Fibroblast of lung (primary cell): ENCODE measurements around the gene GNE.

Source experiments
- EZH2 ChIP-seq: IDR thresholded peaks from 2 replicates; pipeline ENCODE4 v1.5.1; 2012; ENCODE audit warnings: low read length, control low read depth, mild to moderate bottlenecking; ENCODE audit errors: missing control alignments
- TF ChIP-seq, protein P1 (sequence below), 2 donors: IDR thresholded peaks in 1 of 2; conservative IDR thresholded peaks in 1 of 2; 1 replicate in 1 of 2; 2 replicates in 1 of 2; pipeline ENCODE4 v1.5.1; 2011 to 2012; ENCODE audit warnings: low read length in 2 of 2, control low read depth in 1 of 2, inconsistent platforms in 1 of 2, low read depth in 1 of 2, mild to moderate bottlenecking in 1 of 2

DNA sequence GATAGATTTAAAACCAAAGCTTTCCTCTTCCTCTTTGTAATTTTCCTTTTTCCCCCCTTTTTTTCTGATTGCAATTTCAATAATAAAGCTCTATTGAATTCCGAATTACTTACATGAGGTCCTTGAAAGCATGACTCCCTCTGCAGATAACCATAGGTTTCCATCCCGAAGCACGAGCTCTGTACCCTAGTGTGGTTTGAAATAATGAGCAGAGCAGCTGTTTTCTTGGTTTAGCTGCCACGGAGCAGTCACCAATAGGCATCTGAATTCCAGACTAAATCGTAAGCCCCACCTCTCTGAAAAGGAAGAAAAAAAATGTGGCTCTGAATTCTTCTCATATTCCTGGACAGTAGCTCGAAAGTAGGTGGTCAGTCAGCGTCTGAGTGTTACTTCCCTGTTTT is 18.5 kb upstream of the GNE start:
- TF ChIP-seq, protein P1, sequence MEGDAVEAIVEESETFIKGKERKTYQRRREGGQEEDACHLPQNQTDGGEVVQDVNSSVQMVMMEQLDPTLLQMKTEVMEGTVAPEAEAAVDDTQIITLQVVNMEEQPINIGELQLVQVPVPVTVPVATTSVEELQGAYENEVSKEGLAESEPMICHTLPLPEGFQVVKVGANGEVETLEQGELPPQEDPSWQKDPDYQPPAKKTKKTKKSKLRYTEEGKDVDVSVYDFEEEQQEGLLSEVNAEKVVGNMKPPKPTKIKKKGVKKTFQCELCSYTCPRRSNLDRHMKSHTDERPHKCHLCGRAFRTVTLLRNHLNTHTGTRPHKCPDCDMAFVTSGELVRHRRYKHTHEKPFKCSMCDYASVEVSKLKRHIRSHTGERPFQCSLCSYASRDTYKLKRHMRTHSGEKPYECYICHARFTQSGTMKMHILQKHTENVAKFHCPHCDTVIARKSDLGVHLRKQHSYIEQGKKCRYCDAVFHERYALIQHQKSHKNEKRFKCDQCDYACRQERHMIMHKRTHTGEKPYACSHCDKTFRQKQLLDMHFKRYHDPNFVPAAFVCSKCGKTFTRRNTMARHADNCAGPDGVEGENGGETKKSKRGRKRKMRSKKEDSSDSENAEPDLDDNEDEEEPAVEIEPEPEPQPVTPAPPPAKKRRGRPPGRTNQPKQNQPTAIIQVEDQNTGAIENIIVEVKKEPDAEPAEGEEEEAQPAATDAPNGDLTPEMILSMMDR (conservative IDR thresholded peaks at IDR 0.05 in 1 of 2, IDR thresholded peaks at IDR 0.05 in 1 of 2; ENCODE audit: low read depth in 1 of 2, low read length in 2 of 2), result no peak
- TF ChIP-seq EZH2, result no peak
